ENCODE results near the gene SOX5.

DNA sequence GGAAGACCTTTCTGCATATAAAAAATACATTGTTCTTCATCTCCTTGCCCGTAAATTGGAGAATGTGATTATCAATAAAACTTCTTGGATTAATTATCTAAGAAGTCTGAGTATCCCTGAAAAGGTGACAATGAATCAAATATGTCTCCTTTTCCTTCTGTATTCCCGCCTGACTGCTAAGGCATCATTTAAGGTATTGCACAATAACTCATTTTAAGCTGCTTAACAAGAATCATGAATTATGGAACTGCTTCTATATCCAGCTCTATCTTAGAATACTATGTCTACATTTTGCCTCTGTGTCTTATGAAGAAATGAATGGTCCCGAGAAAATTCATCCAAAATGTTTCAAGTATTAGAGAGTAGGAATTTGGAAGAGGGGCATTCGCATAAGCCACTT, 294.4 kb downstream of the SOX5 start:
- TF ChIP-seq, protein P1, sequence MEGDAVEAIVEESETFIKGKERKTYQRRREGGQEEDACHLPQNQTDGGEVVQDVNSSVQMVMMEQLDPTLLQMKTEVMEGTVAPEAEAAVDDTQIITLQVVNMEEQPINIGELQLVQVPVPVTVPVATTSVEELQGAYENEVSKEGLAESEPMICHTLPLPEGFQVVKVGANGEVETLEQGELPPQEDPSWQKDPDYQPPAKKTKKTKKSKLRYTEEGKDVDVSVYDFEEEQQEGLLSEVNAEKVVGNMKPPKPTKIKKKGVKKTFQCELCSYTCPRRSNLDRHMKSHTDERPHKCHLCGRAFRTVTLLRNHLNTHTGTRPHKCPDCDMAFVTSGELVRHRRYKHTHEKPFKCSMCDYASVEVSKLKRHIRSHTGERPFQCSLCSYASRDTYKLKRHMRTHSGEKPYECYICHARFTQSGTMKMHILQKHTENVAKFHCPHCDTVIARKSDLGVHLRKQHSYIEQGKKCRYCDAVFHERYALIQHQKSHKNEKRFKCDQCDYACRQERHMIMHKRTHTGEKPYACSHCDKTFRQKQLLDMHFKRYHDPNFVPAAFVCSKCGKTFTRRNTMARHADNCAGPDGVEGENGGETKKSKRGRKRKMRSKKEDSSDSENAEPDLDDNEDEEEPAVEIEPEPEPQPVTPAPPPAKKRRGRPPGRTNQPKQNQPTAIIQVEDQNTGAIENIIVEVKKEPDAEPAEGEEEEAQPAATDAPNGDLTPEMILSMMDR (IDR thresholded peaks at IDR 0.05): no peak
- TF ChIP-seq POLR2A (IDR thresholded peaks at IDR 0.05) (no peak), POLR2AphosphoS5 (IDR thresholded peaks at IDR 0.05) (no peak)

Measured in breast epithelium (tissue), 3 donors.